Amniotic epithelial cell (primary cell): ENCODE measurements around the gene CCDC181.
"Not testable (repeated sequence)": the region's sequence is repeated elsewhere in the genome, so short reads cannot be mapped to it uniquely, and the experiment has no call there.

ENCODE experiments used
- DNase-seq: peaks from one replicate; pipeline ENCODE4 v3.0.0-alpha.2; 2010; ENCODE audit warnings: low read depth

The CCDC181 gene

DNA sequence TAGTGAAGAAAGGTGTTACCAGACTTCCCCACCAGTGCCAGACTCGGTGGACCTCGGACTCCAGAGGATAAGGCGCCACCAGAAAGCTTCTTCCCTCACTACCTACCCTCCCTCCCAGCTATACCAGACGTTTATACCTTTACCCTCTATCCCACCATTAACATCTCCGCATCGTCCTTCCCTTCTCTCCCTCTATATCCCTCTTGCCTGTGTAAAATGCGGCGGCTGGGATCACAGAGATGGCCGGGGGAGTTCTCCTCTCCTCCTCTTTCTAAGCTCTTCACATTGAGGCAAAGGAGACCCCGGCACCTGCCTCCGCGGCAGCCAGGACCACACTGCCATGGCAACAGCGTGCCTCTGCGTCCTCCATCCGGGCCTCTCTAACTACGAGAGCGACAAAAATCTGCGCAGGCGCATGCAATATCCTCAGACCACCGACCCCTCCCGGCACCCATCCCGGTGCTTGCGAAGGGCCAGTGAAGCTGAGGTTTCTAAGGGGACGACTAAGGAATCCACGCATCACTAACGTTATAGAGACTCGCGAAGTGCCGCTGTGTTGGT lies at the start of gene CCDC181:
TSS of gene CCDC181 (minus strand) at position 394 of the 561 bp plus-strand sequence. CDS start 2,547 bp downstream, outside the sequence.
- DNase-seq, result peak; percentile 57

DNA sequence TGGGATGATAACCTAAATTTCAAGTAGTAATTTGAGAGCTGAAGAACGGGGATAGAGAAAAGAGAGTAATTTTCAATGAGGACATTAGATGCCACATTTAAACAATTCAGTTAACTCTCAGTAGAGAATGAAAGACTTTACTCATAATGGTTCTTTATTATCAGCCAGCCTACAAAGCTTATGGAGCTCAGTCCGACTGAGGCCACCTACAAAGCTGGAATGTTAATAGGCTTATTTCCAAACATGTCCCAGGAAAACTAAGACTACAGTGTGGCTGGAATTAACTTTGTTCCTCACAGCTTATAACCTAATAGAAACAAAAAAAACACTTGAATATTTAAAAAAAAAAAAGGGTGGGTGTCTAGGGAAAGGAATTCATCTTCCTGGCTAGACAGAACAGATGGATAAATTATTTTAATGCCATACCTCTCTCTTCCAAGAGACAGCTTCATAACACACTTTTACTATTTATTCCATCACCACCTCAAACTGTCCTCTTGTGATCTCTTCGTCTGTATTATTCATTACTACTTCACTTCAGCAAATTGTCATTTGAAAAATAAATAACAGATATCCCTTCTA lies 48.6 kb upstream of the CCDC181 start:
- no peak for DNase-seq

DNA sequence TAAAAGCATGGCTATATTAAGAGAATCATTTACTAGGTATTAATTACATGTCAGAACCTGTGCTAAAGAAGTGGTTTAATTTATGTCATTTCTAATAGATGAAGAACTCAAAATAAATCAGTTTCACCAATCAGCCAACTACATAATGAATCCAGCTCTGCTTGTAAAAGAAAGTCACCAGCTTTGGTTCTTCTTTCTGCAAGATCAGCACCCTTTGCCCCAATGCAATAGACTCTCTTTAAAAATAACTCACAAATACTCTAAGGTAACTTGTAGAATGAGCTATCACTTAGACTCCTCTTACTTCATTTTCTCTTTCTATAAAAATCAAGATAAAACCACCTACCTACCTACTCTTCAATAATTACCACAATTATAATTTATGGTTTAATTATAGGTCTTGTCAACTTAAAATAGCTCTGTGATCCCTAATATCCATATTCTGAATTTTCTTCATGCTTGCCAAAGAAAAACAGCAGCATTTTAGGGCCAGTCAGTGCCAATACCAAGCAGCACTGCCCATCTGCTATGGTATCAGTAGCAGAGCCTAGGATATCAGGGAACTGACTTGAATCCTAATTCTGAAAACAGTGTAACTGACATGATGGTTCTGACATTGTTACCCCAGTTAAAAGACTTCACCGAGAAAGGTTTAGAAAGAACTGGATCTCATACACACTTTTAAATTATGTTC lies 47.2 kb upstream of the CCDC181 start:
- no peak for DNase-seq

DNA sequence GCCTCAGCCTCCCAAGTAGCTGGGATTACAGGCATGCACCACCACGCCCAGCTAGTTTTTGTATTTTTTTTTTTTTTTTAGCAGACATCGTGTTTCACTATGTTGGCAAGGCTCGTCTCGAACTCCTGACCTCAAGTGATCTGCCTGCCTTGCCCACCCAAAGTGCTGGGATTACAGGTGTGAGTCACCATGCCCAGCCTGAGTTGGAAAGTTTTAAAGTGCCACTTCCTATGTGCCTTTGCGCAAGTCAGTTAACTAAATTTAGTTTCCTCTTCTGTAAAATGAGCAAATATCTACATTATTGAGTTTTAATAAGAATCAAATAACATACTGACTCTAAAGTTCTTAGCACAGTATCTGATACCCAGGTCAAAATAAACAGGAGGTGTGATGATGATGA lies 46.1 kb upstream of the CCDC181 start:
- no peak for DNase-seq

DNA sequence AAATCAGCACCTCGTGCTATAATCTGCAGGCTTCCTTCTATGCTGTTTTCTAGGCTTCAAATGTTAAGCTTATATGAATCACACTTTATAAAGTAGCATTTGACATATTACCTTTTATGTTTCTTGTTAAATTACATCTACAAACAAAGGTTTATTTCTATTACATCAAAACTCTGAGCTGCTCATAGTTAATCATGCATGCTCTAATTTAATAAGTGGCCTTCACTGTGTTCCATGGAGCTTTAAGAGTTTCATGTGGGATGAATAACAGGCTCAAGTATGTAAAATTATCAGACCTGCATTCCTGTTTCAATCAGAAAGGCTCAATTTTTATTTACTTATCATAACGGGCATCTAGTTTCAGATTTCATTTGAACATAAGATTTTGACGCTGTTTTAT lies 45.5 kb upstream of the CCDC181 start:
- DNase-seq, result peak; percentile 47

DNA sequence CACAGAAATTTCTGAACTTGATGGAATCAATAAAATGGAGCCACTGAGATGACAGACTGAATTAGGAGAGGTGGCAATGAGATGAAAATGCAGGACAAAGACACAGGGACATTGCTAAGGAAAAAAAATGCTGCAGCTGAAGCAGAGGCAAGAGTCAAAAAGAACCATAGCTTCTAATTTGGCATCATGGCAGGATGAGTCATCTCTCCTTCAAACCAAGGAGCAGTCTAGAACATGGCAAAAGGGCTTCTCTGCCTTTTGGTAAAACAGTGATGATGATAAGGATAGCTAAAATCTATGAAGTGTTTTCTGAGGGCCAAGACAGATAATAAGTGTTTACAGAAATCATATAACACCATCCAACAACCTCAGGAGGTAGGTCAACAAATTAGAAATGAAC lies 41.7 kb upstream of the CCDC181 start:
- DNase-seq, result no peak

DNA sequence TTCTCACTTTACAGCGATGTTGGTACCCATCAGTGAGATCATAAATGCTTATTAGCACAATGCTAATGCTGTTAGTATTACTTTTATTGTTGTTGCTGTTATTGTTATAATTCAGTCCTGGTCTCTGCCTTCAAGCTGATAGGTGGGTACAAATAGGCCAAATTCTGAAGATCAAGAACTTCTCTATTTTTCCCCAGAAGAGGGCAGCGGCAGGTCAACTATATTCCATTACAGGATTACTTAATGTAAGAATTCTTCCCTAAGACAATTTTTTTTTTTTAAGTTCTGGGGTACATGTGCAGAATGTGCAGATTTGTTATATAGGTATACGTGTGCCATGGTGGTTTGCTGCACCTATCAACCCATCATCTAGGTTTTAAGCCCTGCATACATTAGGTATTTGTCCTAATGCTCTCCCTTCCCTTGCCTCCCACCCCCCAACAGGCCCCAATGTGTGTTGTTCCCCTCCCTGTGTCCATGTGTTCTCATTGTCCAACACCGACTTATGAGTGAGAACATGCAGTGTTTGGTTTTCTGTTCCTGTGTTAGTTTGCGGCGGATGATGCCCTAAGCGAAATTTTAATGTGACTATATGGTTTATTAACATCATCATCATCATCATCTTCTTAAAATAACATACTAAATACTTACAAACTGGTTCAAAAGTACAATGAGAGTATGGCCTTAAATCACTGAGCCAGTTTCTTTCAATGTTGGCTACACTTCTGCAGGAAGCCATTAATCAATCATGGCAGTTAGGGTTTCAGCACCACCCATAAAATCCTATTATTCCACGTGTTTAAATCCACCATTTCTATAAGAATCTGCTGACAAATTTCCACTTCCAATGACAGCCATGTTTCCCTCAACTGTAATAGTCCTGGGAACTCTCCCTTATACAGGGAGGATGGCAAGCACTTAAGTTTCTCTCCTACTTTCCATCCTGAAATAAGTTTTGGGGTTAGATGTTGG lies 39.3 kb upstream of the CCDC181 start:
- peak; percentile 57 for DNase-seq

DNA sequence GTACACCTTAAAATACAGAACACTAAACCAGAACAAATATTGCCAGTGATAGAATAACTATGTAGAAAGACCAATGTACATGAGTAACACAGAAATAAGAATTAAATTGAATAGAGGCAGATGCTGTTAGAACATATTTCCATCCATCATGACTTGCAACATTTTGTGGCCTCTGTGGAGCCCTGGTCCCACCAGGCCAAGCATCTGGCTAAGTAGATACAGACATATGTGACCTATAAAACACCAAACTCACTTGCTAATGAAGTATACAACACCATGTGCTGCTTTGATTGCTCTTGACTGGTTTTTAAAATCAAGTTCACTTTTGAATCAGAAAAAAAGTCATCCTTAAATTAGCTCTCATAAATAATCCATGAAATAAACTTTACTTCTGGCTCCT lies 38.0 kb upstream of the CCDC181 start:
- DNase-seq, result no peak

DNA sequence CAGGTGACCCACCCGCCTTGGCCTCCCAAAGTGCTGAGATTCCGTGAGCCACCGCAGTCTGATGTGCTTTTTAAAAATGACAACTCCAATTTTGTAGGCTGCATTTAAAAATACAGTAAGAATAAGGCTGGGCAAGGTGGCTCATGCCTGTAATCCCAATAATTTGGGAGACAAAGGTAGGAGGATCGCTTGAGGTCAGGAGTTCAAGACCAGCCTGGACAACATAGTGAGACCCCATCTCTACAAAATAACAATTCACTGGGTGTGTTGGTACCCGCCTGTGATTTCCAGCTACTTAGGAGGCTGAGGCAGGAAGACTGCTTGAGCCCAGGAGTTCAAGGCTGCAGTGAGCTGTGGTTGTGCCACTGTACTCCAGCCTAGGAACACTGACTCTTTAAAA lies 35.1 kb upstream of the CCDC181 start:
- DNase-seq, result no peak

DNA sequence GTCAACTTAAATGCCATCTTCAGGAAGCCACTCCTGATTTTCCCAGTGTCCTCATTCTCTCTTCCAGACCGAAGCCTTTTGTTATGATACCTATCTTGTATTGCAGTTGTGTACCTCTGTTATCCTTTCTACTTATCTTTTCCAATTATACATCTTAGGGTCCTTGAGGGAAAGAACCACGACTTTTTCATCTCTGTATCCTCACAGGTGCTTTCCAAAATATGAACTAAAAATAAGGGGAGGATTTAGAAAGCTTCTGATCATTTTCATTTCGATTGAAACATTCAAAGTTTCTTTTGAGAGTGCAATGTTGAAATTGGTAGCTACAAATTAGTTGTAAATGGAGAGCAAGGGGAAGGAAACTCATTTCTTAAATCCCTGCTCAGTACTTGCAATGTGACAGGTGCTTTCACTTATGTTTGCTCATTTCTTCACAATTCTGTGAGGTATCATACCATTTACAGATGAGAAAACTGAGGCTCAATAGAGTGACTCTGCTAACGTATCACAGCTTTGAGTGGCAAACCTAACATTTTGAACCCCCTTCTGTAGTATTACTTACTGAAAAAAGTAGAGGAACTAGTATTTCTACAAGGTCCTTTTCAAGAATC lies 34.2 kb upstream of the CCDC181 start:
- DNase-seq, result no peak

DNA sequence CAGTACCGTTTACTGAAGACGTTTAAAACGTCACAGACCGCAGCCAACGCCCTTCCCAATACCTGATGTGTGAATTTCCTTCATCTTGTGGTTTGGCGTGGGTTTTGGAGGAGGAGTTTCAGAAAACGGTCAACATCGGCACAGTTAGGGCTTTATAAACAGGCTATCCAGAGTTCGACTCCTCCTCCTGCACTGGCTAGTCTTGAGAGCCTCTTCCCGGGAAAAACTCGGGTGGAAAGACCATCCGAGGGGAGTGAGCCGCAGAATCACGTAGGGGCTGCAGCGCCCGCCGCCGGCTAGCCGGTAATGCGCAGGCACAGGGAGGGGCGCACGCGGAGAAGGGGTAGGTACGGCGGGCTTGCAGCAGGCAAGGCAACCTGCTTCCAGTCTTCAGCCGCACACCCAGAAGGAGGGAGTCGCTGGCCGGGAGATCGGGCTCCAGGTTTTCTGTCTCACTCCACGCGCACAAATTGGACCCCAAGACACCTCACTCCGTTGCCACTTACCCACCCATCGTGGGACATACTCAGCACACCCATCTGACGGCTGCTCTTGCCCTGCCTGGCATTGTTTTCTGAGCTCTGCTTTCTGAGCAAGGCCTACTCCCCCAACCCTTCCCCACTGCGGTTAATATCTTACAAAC lies 33.0 kb upstream of the CCDC181 start:
- peak; percentile 53 for DNase-seq

DNA sequence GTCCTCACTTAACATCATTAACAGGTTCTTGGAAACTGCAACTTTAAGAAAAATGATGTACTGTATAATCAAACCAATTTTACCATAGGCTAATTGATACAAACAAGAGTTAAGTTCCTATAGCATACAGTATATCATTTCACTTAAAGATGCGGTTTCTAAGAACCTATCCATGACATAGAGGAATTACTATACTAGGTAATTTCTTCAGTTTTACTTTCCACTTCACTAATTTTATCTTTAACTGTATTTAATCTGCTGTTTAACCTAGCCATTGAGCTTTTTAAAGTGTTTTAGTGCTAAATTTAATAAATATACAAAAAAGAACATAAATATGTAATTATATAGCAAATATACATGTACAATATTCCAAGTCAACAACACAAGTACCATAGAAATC lies 30.2 kb upstream of the CCDC181 start:
- DNase-seq, result no peak

DNA sequence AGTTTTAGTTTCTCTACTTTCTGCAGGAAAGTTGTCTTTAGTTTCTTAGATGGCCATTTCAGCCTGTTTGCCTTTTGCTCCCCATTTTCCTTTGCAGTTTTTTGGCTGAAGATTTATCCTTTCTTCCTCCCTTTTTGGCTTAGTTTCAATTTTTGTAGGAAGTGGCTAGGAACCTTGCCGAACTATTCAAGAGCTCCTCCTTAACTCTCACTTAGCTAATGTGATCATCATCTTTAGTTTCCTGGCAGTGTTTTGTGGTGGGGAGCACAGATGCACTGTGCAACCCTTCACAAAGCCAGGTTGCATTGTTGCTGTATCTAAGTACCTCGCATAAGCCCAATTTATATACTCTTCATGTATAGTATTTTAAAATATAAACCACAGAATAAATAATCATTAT lies 28.8 kb upstream of the CCDC181 start:
- no peak for DNase-seq

DNA sequence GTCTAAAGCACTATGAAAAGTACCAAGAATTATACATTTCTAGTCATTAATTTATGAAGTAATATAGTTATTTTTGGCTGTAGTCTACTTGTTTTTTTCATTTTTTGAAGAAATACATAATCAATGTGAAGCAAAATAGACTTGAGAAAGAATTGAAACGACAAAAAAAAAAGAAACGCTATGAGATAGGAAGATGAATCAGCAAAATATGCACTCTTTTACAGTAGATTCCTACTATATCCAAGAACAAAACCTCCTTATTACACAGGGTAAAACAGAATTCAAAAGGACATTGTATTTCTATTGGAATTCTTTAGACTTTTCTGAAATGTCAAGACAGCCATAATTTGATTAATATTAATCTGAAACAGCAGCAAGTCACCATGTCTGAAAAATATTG lies 25.6 kb upstream of the CCDC181 start:
- no peak for DNase-seq

DNA sequence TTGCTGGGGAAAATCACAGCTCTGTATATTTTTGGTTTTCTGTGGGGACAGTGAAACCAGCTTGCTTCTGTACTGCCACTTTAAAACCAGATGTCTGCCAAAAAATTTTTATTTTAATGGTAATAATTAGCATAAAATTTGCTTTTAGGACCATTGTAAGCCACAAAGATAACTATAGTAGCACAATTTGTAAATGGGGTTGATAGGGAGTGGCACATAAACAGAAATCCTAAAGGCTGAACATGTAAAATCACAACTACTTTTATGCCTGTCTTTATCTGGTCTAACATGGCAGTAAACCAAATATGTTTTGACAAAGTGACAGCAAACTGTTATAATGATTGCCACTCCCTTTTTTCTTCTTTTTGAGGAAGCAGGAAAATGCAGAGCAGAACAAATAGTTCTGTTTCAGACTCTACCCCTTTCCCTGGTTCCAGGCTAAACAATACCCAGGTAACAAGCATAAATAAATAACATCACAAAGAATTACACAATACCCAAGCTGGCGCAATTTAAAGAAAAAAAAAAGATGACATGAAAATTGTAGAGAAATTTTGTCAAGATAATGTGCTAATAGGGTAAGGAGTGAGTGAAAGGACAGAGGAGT lies 24.0 kb upstream of the CCDC181 start:
- DNase-seq, result no peak

DNA sequence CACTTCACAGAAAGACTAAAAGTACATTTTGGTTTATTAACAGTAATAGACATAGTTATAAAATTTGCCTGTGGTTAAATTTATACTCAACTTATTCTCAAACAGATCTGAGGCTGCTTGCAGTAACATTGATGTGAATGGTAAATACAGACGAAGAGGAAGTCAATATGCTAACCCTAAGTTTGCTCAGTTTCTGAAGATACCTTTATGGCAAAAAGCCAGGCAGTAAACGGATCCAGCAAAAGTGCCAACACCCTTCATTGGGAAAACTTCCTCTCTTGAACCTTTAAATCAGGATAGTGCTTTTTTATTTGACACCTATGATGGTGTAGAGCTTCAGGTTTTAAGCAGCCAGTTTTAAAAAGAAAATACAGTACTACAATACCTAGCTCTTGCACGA lies 16.6 kb upstream of the CCDC181 start:
- no peak for DNase-seq

DNA sequence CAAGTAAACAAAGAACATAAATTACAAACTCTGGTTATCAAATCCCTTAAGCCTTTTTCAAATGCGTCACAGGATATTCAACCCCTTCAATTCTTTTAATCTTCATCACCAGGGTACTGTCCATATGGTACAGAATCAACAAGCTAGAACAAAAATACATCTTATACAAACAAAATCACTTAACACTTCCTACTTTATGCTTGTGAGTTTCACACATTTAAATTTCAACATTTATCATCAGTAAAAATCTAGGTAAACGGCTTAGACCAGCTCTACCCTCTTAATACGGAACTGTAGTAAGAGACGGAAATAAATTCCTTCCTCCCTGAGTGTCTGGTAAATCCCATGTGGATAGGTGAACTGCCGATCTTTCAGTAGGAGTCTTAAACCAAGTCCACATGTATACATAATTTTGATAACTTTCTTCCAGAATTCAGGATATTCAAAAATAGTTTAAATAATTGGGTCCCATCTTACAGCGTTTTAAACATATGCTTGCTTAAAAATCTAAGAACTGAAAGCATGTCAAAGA lies 1.0 kb downstream of the CCDC181 start:
- DNase-seq, result no peak

DNA sequence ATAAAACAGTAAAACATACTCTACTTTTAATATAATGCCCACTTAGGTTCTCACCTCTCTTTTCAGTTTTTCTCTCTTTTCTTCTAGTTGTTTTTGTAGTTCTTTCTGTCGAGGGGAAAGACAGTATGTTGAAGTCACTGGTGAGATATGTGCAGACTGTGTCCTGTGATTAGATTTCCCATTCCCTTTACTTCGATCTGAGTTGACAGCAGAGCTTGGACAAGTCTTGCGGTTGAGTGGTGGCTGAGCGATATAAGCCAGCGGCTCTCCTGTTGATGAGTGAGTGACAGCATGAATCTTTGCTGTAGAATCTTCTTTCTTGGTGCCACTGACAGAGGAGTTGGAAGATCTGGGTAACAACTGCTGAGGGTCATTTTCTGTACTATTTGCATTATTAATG lies 6.0 kb downstream of the CCDC181 start:
- no peak for DNase-seq

DNA sequence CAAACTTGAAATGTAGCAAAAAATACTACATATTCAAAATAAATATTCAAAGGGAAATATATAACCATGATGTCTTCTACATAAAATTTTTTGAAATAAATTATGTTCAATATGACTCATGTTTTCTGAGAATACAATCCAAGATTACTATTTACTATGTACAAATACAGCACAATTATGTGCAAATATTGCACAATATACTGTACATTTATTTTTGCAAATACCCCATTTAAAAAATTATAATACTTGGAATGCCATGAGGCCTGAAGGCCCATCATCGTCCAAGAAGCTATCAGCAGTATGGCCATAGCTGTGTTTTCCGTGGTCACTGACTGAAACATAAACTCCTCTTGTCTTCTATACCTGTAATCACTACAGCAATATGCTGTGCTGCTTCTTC lies 12.3 kb downstream of the CCDC181 start:
- DNase-seq, result no peak

DNA sequence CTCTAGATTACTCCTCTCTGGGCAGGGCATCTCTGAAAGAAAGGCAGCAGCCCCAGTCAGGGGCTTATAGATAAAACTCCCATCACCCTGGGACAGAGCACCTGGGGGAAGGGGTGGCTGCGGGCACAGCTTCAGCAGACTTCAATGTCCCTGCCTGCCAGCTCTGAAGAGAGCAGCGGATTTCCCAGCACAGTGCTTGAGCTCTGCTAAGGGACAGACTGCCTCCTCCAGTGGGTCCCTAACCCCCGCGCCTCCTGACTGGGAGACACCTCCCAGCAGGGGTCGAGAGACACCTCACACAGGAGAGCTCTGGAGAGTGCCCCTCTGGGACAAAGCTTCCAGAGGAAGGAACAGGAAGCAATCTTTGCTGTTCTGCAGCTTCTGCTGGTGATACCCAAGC lies 18.9 kb downstream of the CCDC181 start:
- DNase-seq, result not testable (repeated sequence)

DNA sequence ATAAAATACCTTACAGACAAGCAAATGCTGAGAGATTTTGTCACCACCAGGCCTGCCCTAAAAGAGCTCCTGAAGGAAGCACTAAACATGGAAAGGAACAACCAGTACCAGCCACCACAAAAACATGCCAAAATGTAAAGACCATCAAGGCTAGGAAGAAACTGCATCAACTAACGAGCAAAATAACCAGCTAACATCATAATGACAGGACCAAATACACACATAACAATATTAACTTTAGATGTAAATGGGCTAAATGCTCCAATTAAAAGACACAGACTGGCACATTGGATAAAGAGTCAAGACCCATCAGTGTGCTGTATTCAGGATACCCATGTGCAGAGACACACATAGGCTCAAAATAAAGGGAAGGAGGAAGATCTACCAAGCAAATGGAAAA lies 24.7 kb downstream of the CCDC181 start:
- not testable (repeated sequence) for DNase-seq
